Endothelial cell (in vitro differentiated cells): Measurements from ENCODE around the gene IGDCC3. TPM values are rescaled to one million over a fixed set of nuclear protein-coding genes. Genes with fewer than 3 reads are reported as not detected.

Experiments
- DNase-seq: peaks from one replicate; pipeline ENCODE4 v3.0.0; 2021; ENCODE audit warnings: low spot score
- H3K27ac Mint-ChIP-seq: one replicate; pipeline ENCODE4 v1.8.0; 2021; ENCODE audit warnings: mixed read lengths, inconsistent platforms; ENCODE audit not compliant: unreplicated experiment
- H3K27me3 Mint-ChIP-seq: one replicate; pipeline ENCODE4 v1.8.0; 2021; ENCODE audit warnings: mild to moderate bottlenecking, moderate library complexity, mixed read lengths, inconsistent platforms; ENCODE audit not compliant: unreplicated experiment
- H3K36me3 Mint-ChIP-seq: one replicate; pipeline ENCODE4 v1.8.0; 2021; ENCODE audit warnings: mild to moderate bottlenecking, low read depth, mixed read lengths, inconsistent platforms; ENCODE audit not compliant: unreplicated experiment
- H3K4me1 Mint-ChIP-seq: one replicate; pipeline ENCODE4 v1.8.0; 2021; ENCODE audit warnings: mild to moderate bottlenecking, mixed read lengths, inconsistent platforms; ENCODE audit not compliant: unreplicated experiment
- H3K4me3 Mint-ChIP-seq: one replicate; pipeline ENCODE4 v1.8.0; 2021; ENCODE audit warnings: mild to moderate bottlenecking, mixed read lengths, inconsistent platforms; ENCODE audit not compliant: unreplicated experiment
- H3K9me3 Mint-ChIP-seq: one replicate; pipeline ENCODE4 v1.8.0; 2021; ENCODE audit warnings: mixed read lengths, inconsistent platforms; ENCODE audit not compliant: unreplicated experiment
- total RNA-seq: library from RNA; stranded (reverse); fragmentation: NEBNext Ultra II Directional; extraction: Animal tissue kit (Norgen Biotek cat#: 25700); gene quantifications from one replicate; pipeline ENCODE4 v1.2.1, GENCODE V29; 2021; ENCODE audit not compliant: unreplicated experiment
- TF ChIP-seq, protein P1 (sequence below): fragments of 200-600 bp; sonication (generic); IDR thresholded peaks from one replicate; pipeline ENCODE4 v1.5.0; 2021; ENCODE audit warnings: antibody characterized with exemption; ENCODE audit not compliant: unreplicated experiment

The IGDCC3 gene
- total RNA-seq, 1 donor from 2014 or later: 538 TPM

GRCh38 chr15:65416845-65417416, 39.1 kb upstream of the IGDCC3 start:
- peaks cover 24% of the 10 kb centered on the region for H3K4me1 Mint-ChIP-seq
- H3K9me3 Mint-ChIP-seq: no peaks in the 10 kb centered on the region
- TF ChIP-seq, protein P1, sequence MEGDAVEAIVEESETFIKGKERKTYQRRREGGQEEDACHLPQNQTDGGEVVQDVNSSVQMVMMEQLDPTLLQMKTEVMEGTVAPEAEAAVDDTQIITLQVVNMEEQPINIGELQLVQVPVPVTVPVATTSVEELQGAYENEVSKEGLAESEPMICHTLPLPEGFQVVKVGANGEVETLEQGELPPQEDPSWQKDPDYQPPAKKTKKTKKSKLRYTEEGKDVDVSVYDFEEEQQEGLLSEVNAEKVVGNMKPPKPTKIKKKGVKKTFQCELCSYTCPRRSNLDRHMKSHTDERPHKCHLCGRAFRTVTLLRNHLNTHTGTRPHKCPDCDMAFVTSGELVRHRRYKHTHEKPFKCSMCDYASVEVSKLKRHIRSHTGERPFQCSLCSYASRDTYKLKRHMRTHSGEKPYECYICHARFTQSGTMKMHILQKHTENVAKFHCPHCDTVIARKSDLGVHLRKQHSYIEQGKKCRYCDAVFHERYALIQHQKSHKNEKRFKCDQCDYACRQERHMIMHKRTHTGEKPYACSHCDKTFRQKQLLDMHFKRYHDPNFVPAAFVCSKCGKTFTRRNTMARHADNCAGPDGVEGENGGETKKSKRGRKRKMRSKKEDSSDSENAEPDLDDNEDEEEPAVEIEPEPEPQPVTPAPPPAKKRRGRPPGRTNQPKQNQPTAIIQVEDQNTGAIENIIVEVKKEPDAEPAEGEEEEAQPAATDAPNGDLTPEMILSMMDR: no peak
- peaks cover 4% of the 10 kb centered on the region for H3K36me3 Mint-ChIP-seq
- H3K4me3 Mint-ChIP-seq: no peak overlapping the region
- H3K27ac Mint-ChIP-seq: peak overlapping the region; percentile 39
- no peak for DNase-seq
- H3K27me3 Mint-ChIP-seq: peaks cover 10% of the 10 kb centered on the region

DNA sequence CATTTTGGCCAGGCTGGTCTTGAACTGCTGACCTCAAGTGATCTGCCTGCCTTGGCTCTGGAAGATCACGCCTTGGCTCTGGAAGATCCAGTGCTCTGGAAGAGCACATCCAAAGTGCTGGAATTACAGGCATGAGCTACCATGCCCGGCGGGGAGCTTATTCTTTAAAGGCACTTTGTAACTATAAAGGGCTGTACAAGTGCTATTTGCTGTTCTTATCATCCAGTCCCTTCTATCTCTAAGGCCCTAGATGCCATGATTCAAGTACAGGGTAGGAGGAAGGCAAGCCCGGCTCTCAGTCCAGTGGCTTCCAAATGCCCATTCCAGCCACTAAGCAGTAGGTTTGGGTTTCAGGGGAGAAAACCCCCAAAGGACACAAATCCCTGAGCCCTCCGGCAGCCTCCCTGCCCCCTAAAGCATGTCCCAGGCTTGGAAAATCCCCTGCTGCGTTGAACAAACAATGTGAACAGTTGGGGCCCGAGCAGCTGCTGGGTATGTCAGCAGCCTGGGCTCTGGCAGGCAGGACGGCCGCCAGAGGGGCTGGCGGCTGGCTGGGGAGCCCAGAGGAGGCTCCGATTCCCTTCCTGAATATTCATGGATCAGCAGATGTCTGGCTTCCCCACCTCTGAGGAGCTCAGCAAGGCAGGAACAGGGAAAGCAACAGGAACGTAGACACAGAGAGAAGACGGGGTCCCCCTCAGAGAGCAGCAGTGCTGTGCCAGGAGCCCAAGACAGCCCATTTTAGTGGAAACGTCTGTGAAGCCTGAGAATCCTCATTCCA, 37.2 kb upstream of the IGDCC3 start:
- TF ChIP-seq, protein P1: no peak
- Mint-ChIP-seq H3K36me3 (no peaks in the 10 kb centered on the region), H3K27me3 (peaks cover 11% of the 10 kb centered on the region), H3K4me1 (peaks cover 26% of the 10 kb centered on the region), H3K27ac (no peak overlapping the region), H3K4me3 (no peak overlapping the region), H3K9me3 (no peaks in the 10 kb centered on the region)
- DNase-seq: peak; percentile 55

DNA sequence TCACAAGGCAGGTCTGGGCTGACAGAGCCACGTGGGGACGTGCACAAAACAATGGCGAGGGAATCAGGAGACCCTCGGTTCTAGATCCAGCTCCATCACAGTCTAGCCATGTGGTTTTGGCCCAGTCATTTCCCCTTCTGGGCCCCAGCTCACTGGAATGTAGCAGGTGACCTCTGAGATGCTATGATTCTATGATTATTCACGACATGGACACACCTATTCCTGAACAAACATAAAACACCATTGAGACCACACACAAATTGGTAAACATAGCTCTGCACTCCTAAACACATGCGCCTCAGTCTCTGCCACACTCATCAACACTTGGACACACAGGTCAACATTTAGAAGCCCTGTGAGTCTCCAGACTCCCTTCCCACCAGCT, 36.0 kb upstream of the IGDCC3 start:
- Mint-ChIP-seq H3K4me1 (peaks cover 32% of the 10 kb centered on the region), H3K9me3 (no peaks in the 10 kb centered on the region), H3K27me3 (peaks cover 9% of the 10 kb centered on the region), H3K4me3 (no peak overlapping the region), H3K36me3 (no peaks in the 10 kb centered on the region), H3K27ac (no peak overlapping the region)
- TF ChIP-seq, protein P1: no peak
- DNase-seq: no peak

GRCh38 chr15:65413051-65413759, 35.4 kb upstream of the IGDCC3 start:
- H3K27me3 Mint-ChIP-seq: peaks cover 8% of the 10 kb centered on the region
- H3K4me3 Mint-ChIP-seq: no peak overlapping the region
- H3K9me3 Mint-ChIP-seq: no peaks in the 10 kb centered on the region
- no peak overlapping the region for H3K27ac Mint-ChIP-seq
- DNase-seq: no peak
- peaks cover 32% of the 10 kb centered on the region for H3K4me1 Mint-ChIP-seq
- TF ChIP-seq, protein P1: no peak
- no peaks in the 10 kb centered on the region for H3K36me3 Mint-ChIP-seq
